HUES6 (cell line): ENCODE data around the gene NPHS2.

Source experiments
- H3K27ac ChIP-seq: 2 replicates; pipeline ENCODE4 v1.7.0; 2013; ENCODE audit warnings: low read depth, mild to moderate bottlenecking, low read length, inconsistent platforms
- H3K27me3 ChIP-seq: 2 replicates; pipeline ENCODE4 v1.6.1; 2013; ENCODE audit warnings: low read length; ENCODE audit not compliant: control insufficient read depth, insufficient read depth
- H3K36me3 ChIP-seq: 2 replicates; pipeline ENCODE4 v1.6.1; 2013; ENCODE audit warnings: low read length; ENCODE audit not compliant: control insufficient read depth, insufficient read depth
- H3K4me1 ChIP-seq: 2 replicates; pipeline ENCODE4 v1.6.1; 2013; ENCODE audit warnings: low read length; ENCODE audit not compliant: control insufficient read depth, insufficient read depth
- H3K4me3 ChIP-seq: 2 replicates; pipeline ENCODE4 v1.5.1; 2013; ENCODE audit warnings: low read depth, low read length
- H3K9ac ChIP-seq: one replicate; pipeline ENCODE4 v1.6.1; 2013; ENCODE audit warnings: mild to moderate bottlenecking, low read length
- H3K9me3 ChIP-seq: 2 replicates; pipeline ENCODE4 v1.6.1; 2013; ENCODE audit warnings: low read depth, low read length; ENCODE audit not compliant: control insufficient read depth, insufficient read depth

Gene NPHS2

DNA sequence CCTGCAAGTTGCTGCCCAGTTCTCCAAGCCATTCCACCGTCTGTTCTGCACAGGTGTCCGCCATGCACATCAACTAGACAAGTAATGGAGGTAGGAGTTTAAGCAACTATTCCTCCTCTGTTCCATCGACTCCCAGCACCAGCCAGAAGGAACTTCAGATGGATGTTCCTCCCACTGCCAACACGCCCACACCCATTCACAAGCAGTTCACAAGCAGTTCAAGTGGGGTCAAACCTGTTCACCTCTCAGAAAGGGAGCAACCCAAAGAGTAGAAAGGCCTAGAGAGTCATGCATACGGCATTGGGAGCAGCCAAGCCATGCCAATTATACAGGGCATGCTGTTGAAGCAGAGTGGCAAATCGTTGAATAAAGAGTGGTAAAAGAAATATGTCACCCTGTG lies 11.6 kb upstream of the NPHS2 start:
- no peaks in the 10 kb centered on the region for H3K36me3 ChIP-seq
- H3K9ac ChIP-seq, result no peak overlapping the region
- H3K4me3 ChIP-seq, result no peak overlapping the region
- H3K27me3 ChIP-seq, result peaks cover 40% of the 10 kb centered on the region
- no peaks in the 10 kb centered on the region for H3K9me3 ChIP-seq
- no peak overlapping the region for H3K27ac ChIP-seq
- peaks cover 14% of the 10 kb centered on the region; the same call in 1 of the 2 replicates for H3K4me1 ChIP-seq

DNA sequence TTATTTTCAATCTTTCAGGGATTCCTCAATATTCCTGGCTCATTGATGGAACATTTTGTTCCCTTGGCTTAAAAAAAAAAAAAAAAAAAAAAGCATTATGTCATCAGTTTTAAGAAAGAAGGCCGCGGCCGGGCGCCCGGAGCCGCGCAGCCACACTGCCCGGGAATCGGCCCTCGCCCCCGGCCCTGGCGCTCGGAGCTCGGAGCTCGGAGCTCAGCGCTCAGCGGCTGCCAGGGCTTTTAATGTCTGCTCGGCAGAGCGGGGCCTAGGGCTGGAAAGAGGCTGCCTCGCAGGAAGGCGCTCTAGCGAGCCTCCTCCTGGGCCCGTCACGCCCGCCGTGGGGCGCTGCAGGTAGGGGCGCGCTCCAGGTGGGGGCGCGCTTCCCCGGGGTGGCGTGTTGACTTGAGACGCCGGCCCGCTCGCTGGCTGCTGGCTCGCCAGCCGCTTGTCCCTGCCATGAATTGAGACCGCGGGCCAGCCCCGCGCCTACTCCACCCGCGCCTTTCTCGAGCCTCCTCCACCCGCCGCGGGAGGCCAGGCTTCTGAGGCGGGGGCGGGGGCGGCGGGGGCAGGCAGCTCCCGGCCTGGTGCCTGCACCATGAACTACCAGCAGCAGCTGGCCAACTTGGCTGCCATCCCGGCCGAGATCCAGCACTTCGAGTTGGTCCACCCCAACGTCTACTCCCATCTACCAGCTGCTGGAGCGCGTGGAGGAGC lies 10.5 kb upstream of the NPHS2 start:
- H3K27me3 ChIP-seq, result peaks cover 34% of the 10 kb centered on the region
- H3K9ac ChIP-seq, result no peak overlapping the region
- no peaks in the 10 kb centered on the region for H3K36me3 ChIP-seq
- H3K4me1 ChIP-seq, result peaks cover 14% of the 10 kb centered on the region; the same call in 1 of the 2 replicates
- no peaks in the 10 kb centered on the region for H3K9me3 ChIP-seq
- peak overlapping the region; percentile 48 for H3K4me3 ChIP-seq
- no peak overlapping the region for H3K27ac ChIP-seq

DNA sequence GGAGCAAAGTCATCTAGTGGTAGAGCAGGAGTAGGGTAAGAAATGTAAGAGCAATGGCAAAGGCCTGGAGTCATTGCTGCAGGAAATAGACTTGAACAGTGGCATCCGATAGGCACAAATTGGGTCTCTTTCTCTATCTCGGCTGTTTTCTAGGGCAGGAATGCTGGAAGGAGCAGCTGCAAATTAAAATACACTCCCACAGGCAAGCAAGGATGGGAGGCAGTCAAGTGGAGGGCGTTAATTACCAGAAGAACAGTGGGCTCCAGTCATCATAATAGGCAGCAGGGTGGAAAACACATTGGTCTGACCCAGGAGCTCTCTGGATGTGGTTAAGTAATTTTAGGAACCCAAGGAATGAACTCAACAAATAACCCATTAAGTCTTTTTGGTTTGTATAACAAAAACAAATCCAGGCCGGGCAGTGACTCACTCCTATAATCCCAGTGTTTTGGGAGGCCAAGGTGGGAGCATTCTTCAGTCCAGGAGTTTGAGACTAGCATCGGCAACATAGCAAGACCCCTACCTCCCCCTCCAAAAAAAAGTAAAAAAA lies 8.1 kb upstream of the NPHS2 start:
- Histone ChIP-seq H3K4me1 (peaks cover 14% of the 10 kb centered on the region; the same call in 1 of the 2 replicates), H3K9me3 (no peaks in the 10 kb centered on the region), H3K27ac (no peak overlapping the region), H3K36me3 (no peaks in the 10 kb centered on the region), H3K4me3 (no peak overlapping the region), H3K9ac (no peak overlapping the region), H3K27me3 (peaks cover 27% of the 10 kb centered on the region)

DNA sequence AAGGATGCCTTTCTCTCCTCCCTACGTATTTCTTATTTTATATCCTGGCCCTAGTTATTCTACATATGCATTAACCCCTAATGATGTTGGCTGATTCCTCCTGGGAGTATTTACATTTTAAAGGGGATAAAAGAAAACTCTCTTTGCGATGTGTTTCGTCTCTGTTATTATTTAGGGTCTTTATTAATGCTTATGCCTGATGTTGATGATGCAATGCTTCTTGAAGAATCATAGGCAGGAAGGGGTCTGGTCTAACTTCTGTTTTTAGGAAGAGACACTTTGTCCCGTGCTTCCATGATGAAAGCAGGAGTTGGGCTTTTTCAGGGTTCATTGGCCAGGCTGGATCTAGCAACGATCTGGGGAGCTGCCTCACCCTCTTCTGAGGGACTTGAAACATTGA lies 761 bp upstream of the NPHS2 start:
- no peak overlapping the region for H3K9ac ChIP-seq
- H3K36me3 ChIP-seq, result no peaks in the 10 kb centered on the region
- H3K4me1 ChIP-seq, result peaks cover 10% of the 10 kb centered on the region
- no peak overlapping the region for H3K27ac ChIP-seq
- peaks cover 60% of the 10 kb centered on the region for H3K27me3 ChIP-seq
- H3K9me3 ChIP-seq, result no peaks in the 10 kb centered on the region
- H3K4me3 ChIP-seq, result peak overlapping the region; percentile 58; the same call in 1 of the 2 replicates

DNA sequence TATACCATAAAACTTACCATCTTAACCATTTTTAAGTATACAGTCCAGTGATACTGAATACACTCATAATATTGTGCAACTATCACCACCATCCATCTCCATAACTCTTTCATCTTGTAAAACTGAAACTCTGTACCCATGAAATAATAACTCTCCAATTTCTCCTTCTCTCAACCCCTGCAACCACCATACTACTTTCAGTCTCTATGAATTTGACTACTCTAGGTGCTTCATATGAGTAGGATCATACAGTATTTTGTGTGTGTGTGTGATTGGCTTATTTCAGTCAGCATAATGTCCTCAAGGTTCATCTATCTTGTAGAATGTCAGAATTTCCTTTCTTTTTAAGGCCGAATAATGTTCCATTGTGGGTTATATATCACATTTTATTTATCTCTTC lies 17.7 kb downstream of the NPHS2 start:
- no peak overlapping the region for H3K9ac ChIP-seq
- H3K36me3 ChIP-seq, result no peaks in the 10 kb centered on the region
- H3K27ac ChIP-seq, result no peak overlapping the region
- no peaks in the 10 kb centered on the region for H3K27me3 ChIP-seq
- no peaks in the 10 kb centered on the region for H3K9me3 ChIP-seq
- H3K4me3 ChIP-seq, result no peak overlapping the region
- no peaks in the 10 kb centered on the region for H3K4me1 ChIP-seq

DNA sequence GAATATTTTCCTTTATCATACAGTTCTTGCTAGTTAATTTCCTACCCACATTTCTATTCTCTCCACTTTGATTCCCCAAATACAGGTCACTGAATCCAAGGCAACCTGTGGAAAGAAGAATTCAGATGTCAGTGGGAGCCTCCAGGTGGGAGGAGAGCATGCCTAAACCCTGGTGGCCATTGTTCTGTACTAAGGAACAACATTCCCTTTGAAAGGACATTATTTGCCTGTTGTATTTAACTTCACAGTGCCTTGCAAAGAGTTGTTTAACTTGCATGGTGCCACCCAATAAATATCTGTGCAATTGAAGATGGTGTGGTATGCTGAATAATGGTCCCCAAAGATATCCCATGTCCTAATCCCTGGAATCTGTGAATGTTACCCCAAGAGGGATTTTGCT lies 21.3 kb downstream of the NPHS2 start:
- Histone ChIP-seq H3K4me1 (peaks cover 7% of the 10 kb centered on the region; the same call in 1 of the 2 replicates), H3K27me3 (no peaks in the 10 kb centered on the region), H3K9ac (no peak overlapping the region), H3K27ac (no peak overlapping the region), H3K4me3 (no peak overlapping the region), H3K9me3 (no peaks in the 10 kb centered on the region), H3K36me3 (no peaks in the 10 kb centered on the region)

DNA sequence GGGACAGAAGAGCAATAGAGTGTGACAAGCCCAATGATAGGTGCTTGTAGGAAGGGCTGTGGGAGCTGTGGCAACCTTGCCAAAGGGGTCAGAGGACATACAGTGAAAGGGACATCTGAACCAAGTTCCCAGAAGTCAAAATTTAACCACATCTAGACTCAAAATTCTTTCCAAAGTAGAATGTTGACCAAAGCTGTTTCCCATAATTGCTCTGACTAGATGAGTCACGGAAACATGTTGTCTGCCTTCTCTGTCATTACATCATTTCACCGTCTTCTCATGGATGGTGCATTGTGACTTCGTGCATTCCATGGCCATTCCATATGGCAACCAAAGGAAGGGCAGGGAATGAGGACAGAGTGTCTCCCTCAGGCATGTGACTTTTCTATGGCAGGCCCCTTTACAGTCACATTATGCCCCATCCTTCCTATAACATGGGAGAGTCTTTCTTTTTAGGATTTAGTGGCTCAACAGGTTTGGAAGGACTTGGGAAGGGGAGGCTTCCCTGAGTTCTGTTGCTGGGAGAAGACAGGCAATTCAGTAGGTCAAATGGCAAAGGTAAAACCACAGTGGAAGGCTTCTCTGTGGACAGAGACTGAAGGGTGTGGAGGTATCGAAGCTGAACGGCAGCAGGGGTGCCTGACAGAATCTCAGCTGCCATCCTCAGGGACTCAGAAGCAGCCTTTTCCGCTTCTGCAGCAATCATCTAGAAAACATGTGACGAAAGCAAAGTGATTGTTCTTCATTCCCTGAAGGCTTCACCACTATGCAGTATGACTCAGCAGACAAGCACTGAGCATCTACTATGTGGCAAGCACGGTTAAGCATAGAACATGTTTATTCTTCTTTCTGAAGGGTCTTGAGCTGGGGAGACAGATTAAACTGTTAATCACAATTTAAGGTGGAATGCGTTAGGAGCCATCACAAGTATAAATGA lies 24.7 kb downstream of the NPHS2 start:
- Histone ChIP-seq H3K4me1 (peaks cover 7% of the 10 kb centered on the region; the same call in 1 of the 2 replicates), H3K9me3 (no peaks in the 10 kb centered on the region), H3K27me3 (no peaks in the 10 kb centered on the region), H3K4me3 (no peak overlapping the region), H3K27ac (no peak overlapping the region), H3K9ac (no peak overlapping the region), H3K36me3 (no peaks in the 10 kb centered on the region)

DNA sequence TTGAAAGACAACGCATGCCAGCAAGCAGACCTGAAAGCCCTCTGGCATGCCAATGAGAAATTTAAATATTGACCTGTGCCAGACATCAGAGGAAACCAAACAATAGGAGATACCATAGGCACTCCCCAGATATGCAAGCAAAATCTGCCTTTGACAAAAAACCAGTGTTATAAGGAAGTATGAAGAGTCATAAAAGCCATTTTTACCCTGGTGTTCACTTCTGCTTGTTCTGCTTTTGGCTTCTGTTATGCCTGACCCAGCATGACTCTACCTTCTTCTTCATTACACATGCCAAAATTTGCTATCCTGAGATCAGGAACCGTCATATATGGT lies 26.4 kb downstream of the NPHS2 start:
- Histone ChIP-seq H3K4me3 (no peak overlapping the region), H3K27ac (no peak overlapping the region), H3K36me3 (no peaks in the 10 kb centered on the region), H3K9me3 (no peaks in the 10 kb centered on the region), H3K4me1 (peaks cover 7% of the 10 kb centered on the region; the same call in 1 of the 2 replicates), H3K9ac (no peak overlapping the region), H3K27me3 (no peaks in the 10 kb centered on the region)

DNA sequence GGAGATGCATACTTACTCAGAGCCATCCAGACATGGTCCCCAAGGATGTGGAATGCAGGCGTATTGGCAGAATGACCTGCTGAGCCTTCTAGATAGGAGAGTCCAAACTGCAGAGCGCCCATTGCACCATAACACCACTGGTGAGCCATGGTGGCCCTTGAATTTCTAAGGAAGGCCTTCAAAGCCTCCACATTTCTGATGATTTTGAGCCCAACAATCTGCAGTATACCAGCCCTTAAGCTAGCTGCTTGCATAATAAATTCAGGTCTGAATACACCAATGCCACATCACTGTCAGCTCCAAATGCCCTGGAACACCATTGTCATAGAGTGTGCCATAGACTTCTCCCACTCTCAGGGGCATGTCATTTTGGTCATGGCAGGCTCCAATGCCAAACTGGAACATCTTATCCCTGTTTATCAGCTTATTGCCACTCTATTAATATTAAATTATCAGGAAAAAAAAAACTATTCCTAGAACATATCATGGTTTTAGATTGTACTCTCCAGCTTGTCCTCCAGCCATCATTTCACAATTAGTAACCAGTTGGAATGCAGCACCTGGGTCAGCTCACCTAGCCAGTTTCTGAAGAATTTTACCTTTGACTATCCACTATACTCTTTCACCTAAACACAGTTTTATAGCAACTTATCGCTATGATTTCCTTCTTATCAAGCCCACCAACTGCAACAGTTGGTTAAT lies 26.9 kb downstream of the NPHS2 start:
- Histone ChIP-seq H3K9me3 (no peaks in the 10 kb centered on the region), H3K9ac (no peak overlapping the region), H3K27me3 (no peaks in the 10 kb centered on the region), H3K4me1 (peaks cover 7% of the 10 kb centered on the region; the same call in 1 of the 2 replicates), H3K36me3 (no peaks in the 10 kb centered on the region), H3K4me3 (no peak overlapping the region), H3K27ac (no peak overlapping the region)

DNA sequence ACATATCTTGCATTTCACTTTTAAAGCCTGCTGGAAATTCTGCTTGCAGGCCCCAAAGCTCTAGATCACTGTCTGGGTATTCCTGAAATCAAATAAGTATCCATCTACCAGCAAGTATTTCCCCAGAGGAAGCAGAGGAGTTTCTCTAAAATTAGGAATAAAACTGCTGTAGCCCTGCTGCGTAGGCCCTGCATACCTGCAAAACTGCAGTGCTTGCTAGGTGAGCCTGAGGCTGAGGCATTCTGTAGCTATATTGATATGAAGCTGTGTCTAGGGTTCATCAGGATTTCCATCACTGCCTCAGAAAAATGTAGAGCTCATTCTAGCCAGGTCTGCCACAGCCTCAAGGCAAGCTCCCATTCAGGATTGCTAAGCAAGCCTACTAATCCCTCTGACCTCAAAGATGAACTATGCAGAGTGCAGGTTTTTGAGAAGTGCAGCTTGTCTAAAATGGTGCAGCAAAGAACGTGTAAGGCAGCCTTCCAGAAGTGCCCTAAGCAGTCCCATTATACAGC lies 28.7 kb downstream of the NPHS2 start:
- Histone ChIP-seq H3K36me3 (no peaks in the 10 kb centered on the region), H3K9me3 (no peaks in the 10 kb centered on the region), H3K4me3 (no peak overlapping the region), H3K4me1 (peaks cover 7% of the 10 kb centered on the region; the same call in 1 of the 2 replicates), H3K9ac (no peak overlapping the region), H3K27me3 (no peaks in the 10 kb centered on the region), H3K27ac (no peak overlapping the region)
